Measurements from ENCODE around the gene GAL3ST2. TPM values are rescaled to one million over a fixed set of nuclear protein-coding genes. Genes with fewer than 3 reads are reported as not detected.

GAL3ST2 gene
- total RNA-seq, 4 donors from 2014 or later = 2.7 TPM; not detected in 3

GRCh38 chr2:241808051-241808720, 31.6 kb downstream of the GAL3ST2 start:
- no peaks in the 10 kb centered on the region for H3K36me3 ChIP-seq
- peaks cover 16 to 28% (median 18%) of the 10 kb centered on the region in 4 donors for H3K4me1 ChIP-seq
- DNase-seq (ENCODE audit: extremely low spot score) = peak; percentile 29
- H3K9me3 ChIP-seq = no peaks in the 10 kb centered on the region
- no peak overlapping the region for H3K4me3 ChIP-seq
- WGBS = 80% methylated on average over 16 of the region's 17 CpGs
- TF ChIP-seq POLR2AphosphoS5 (IDR thresholded peaks at IDR 0.05) (no peak), EP300 (IDR thresholded peaks at IDR 0.05) (no peak), CTCF (IDR thresholded peaks at IDR 0.05) (no peak), POLR2A (IDR thresholded peaks at IDR 0.05; ENCODE audit: low read depth) (no peak)
- peaks cover 0 to 28% (median 13%) of the 10 kb centered on the region in 4 donors for H3K27me3 ChIP-seq
- intact Hi-C loops (cut with DNase I) = no loop called here
- no peak overlapping the region for H3K27ac ChIP-seq (replicated peaks in 1 of 4)

- Histone ChIP-seq H3K4me3 (no peak within 1 kb of the TSS), H3K27me3 (peaks cover 0 to 27% (median 10%) of the 10 kb centered on the region in 4 donors), H3K36me3 (no peaks in the 10 kb centered on the region), H3K4me1 (peaks cover 9 to 29% (median 12%) of the 10 kb centered on the region in 4 donors), H3K27ac (replicated peaks in 1 of 4) (no peak within 1 kb of the TSS), H3K9me3 (no peaks in the 10 kb centered on the region)
- 91% methylated on average over 31 of the region's 31 CpGs for WGBS
- intact Hi-C loops (cut with DNase I) = no loop called here
- no peak for DNase-seq (ENCODE audit: extremely low spot score)
- TF ChIP-seq POLR2AphosphoS5 (IDR thresholded peaks at IDR 0.05) (no peak), CTCF (IDR thresholded peaks at IDR 0.05) (no peak), EP300 (IDR thresholded peaks at IDR 0.05) (no peak)
These were observed 32.2 kb downstream of the GAL3ST2 start, which contains the start of gene NEU4 for GRCh38 chr2:241808721-241809382. TSS of gene NEU4 (plus strand) at chr2:241809193. CDS start at chr2:241814485, 5,292 bp downstream.

GRCh38 chr2:241809383-241810306, 33.0 kb downstream of the GAL3ST2 start:
- no peak overlapping the region for H3K27ac ChIP-seq (replicated peaks in 1 of 4)
- H3K4me3 ChIP-seq = no peak overlapping the region
- intact Hi-C loops (cut with DNase I) = no loop called here
- H3K4me1 ChIP-seq = peaks cover 1 to 23% (median 4%) of the 10 kb centered on the region in 4 donors
- peaks cover 0 to 27% (median 3%) of the 10 kb centered on the region in 4 donors for H3K27me3 ChIP-seq
- DNase-seq (ENCODE audit: extremely low spot score) = no peak
- WGBS = 78% methylated on average over 16 of the region's 29 CpGs
- H3K9me3 ChIP-seq = no peaks in the 10 kb centered on the region
- H3K36me3 ChIP-seq = no peaks in the 10 kb centered on the region
- TF ChIP-seq POLR2AphosphoS5 (IDR thresholded peaks at IDR 0.05) (no peak), POLR2A (IDR thresholded peaks at IDR 0.05; ENCODE audit: low read depth) (no peak), CTCF (IDR thresholded peaks at IDR 0.05) (no peak), EP300 (IDR thresholded peaks at IDR 0.05) (no peak)

- no peaks in the 10 kb centered on the region for H3K9me3 ChIP-seq
- H3K4me1 ChIP-seq = peaks cover 0 to 20% (median 0%) of the 10 kb centered on the region in 4 donors
- H3K27me3 ChIP-seq = peaks cover 0 to 30% (median 0%) of the 10 kb centered on the region in 4 donors
- DNase-seq (ENCODE audit: extremely low spot score) = no peak
- H3K4me3 ChIP-seq = no peak overlapping the region
- intact Hi-C loops (cut with DNase I) = no loop called here
- no peak for TF ChIP-seq CTCF (IDR thresholded peaks at IDR 0.05)
- no peak for TF ChIP-seq POLR2A (IDR thresholded peaks at IDR 0.05; ENCODE audit: low read depth)
- H3K27ac ChIP-seq (replicated peaks in 1 of 4) = no peak overlapping the region
- H3K36me3 ChIP-seq = no peaks in the 10 kb centered on the region
- WGBS = 74% methylated on average over 9 of the region's 28 CpGs
These were observed 33.9 kb downstream of the GAL3ST2 start for GRCh38 chr2:241810307-241811200.
